Fibroblast of gingiva (primary cell): ENCODE results near the gene PACC1.

Source experiments
- DNase-seq: peaks from one replicate; pipeline ENCODE4 v3.0.0-alpha.2; 2011; ENCODE audit warnings: low read depth

PACC1 gene

DNA sequence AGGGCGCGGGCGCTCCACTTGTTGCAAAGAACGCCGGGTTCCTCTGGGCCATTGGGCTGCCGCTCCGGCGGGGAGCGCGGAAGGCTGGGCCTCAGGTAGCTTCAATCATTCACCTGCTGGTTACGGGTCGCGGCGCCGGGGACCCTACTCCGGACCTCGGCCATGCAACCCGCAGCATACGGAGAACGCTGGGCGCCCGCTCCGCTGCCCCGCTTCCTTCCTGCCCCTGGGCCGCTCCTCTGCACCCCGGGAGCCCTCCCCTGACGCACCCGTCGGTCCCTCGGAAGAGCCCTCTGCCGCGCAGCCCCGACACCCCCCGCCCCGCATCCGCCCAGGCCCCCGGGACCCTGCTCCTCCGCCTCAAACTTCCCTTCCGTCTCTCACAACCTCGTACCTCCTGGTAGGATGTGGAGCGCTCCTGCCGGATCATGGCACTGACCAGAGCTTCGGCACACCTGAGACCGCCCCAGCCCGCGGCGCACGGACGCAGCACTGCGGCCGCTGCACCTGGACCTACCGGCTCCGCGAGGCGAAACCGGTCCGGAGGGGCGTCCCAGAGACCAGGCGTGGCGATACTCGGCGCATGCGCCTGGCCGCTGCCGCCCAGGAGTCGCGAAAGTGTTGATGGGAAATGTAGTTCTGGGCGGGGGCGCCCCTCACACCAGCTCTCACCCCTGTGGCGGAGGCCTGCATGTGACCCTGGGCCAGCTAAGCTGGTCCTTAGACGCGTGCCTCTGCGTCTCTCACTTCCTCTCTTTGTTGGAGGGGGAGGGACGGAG, at the start of gene PACC1:
Gene PACC1 (minus strand): TSS at position 559 of the 779 bp plus-strand sequence. CDS start 129 bp downstream, at position 430.
- DNase-seq = peak; percentile 72

DNA sequence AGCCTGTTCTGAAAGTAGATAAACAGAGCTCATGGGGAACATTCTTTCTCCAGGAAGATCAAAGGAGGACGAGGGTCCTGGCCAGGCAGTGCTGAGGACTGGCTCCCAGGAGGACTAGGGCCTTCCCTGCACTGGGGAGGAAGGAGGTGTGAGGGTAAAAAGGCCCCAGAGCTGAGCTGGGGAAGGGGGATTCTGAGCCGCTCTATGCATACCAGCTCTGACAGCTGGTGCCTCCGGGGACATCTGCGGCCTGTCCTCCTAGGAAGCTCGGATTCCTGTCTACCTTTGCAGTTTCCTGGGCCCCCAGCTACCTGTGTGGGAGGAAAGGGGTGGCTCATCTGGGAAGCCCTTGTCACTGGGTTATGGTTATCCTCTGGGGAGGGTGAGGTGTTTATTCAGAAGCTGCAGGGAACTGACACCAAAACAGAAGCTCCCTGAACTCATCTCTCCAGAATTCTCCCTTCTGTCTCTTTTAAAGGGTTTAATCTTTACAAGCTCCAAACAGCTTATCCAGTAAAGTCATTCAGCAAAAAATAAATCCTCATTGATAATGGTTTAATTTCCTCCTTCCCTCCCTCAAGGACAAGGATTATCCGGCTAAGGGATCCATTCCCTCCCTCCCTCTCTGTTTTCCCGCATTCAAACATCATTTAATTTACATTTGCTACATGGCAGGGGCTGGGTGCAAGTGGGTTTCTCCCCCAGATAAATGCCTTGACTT, 49.0 kb upstream of the PACC1 start:
- DNase-seq = no peak

DNA sequence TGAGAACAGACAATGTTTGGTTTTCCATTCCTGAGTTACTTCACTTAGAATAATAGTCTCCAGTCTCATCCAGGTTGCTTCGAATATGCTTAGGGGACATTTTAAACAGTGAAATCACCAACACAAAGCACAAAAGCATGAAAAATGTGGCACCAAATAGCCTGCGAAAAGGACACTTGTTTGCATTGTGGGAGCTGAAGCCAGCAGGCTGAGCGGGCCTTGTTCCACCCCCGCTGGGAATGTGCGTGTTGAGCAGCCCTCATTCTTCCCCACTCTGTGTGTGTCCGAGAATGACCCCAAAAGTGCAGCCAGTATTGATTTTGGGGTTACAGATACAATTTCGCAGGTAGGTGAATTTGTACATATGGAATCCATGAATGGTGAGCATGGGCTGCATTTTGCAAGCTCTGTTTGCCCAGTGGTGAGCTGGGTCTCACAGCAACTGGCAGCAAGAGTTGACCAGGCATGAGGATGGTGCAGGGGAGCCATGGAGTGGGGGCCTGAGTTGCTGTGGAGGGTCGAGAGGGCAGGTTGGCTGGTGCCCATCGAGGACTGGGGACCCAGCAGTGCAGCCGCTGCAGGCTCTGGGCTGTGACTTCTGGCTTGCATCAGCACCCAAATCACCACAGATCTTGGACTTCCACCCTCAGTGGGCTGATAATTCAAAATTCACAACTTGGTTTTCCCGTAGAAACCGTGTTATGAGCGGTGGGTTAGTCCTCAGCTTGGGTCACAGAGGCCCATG, 47.4 kb upstream of the PACC1 start:
- no peak for DNase-seq

DNA sequence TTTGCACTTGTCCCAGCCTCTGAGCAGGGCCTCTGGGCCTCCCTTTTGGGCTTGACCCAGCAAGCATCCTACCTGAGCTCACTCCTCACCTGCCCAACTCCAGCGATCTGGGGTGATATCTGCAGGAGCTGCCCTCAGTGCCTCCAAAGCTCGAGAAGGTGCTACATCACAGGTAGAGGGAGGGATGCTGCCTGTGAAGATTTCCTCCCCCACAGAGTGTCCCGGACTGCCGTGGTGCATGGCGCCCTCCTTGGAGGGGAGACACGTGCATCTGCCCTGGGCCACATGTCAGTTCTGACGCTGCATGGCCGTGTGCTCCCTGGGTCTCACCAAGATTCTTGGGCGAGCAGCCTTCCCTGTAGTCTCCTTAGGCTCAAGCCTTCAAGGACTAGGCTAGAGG, 45.7 kb upstream of the PACC1 start:
- DNase-seq = no peak

DNA sequence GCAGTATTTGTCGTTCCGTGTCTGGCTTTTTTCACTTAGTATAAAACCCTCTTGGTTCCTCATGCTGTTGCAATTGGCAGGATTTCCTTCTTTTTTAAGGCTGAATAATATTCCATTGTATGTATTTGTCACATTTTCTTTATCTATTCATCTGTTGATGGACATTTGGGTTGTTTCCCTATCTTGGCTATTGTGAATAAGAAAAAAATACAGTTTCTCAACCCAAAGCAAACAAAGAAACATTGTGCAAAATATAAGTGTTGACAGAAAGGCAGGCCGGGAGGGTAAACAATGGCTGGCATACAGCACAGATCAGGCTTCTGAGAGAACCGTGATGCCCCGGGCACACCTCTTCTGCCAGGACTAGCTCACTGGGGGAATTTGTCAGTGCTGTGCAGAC, 45.0 kb upstream of the PACC1 start:
- DNase-seq = no peak

DNA sequence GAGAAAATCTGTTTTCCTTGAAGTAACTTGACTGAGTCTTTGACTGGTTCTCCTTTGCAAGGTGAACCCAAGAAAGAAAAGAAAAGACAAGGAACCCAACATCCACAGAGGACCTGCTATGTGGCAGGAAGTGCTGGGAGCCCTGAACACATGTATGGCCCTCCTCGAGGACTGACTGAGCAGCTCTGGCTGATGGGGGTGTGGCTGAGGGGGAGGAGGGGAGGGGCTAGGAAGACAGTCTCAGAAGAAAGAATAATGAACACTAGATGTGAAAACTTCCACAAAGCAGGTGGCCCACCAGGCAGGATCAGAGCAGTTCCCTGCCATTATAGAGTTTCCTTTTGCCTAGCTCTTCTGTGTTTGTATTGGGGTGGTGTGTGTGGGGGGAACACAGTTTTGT, 44.1 kb upstream of the PACC1 start:
- DNase-seq = no peak

DNA sequence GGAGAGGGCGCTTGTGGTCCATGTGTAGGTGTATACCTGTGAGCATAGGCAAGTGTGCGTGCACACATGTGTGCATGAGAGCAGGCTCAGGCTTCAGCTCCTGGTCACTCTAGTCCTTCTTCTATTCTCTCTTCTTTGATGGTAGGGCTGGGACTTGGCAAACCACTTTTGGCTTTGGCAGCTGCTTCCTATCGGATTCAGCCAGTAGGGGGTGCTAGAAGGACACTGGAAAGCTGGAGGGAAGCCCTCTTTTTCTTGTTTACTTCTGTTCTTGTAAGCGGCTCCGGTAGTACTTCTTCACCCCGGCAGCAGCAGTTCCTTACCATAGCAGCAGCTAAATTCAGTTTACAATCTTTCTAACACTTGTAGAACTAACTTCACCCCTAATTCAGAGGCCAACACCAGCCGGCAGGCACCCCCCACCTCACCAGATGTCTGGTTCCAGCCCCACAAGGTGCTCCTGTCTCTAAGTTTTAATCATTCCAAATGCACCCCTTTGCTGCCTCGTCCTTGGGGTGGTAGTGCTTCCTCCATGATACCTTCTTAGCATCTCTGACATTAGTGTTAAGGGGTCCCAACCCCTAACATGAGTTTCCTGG, 43.2 kb upstream of the PACC1 start:
- DNase-seq = peak; percentile 14

DNA sequence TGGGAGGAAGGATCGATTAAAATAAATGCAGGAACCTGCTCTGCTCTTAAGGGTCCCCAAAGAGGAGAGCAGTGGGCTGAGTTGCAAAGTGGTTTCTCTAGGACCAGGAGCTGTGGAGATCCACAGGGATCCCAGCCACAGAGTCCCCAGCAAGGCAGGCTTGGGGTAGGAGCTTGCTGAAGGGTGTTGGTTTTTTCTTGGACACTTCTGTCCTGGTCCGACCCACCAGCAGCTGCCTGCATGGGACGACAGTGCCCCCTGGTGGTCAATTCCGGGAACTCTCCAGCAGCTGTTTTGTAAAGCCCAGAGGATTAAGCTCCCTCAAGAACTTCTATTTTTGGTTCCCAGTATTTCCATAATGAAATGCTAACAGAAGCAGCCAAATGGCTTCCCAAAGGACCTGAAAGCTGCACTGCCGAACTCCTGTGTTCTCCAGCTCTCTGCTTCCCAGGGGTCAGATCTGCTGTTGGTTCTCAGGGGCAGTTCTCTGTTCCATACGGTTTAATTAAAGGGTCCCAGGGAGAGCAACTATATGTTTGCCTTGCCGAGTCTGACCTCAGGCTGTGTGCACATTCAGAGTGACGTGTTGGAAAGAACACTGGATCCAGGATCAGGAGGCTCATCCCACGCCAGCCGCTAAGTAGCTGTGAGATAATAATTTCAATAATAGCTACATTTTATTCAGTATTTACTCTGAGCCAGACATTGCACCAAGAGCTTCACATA, 41.3 kb upstream of the PACC1 start:
- peak; percentile 78 for DNase-seq

DNA sequence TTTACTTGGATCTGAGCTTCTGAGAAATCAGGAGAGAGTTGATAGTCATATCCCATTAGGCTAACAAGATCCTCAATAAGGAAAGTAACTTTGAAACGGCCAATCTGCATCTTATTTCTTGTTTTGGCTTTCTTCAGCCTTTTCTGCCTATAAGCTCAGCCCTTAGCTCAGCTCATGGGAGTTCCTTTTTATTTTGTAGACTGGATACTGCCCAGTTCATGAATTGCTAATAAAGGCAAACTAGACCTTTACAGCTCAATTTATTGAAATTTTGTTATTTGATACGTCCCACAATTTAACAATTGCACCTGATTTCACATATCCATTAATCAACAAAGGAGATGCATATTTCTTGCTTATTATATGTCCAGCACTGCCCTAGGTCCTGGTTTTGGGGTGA, 40.7 kb upstream of the PACC1 start:
- DNase-seq = no peak

DNA sequence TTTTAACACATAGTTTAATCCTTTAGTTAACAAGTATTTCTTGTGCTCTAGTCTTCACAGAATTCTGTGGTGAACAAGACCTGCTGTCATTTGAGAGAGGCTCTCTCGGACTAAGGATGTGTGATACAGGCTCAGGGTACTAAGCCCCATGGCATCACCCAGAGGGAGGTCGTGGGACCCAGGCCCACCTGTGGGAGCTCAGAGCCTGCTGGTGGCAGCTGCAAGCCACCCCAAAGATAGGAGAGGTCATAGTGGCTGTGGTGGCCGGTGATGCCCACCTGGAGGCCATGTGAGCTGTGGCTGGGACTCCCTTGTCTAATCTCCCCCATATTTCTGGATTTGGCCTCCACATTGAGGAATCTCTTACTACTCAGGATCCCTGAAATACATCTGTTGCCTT, 40.1 kb upstream of the PACC1 start:
- DNase-seq = no peak

DNA sequence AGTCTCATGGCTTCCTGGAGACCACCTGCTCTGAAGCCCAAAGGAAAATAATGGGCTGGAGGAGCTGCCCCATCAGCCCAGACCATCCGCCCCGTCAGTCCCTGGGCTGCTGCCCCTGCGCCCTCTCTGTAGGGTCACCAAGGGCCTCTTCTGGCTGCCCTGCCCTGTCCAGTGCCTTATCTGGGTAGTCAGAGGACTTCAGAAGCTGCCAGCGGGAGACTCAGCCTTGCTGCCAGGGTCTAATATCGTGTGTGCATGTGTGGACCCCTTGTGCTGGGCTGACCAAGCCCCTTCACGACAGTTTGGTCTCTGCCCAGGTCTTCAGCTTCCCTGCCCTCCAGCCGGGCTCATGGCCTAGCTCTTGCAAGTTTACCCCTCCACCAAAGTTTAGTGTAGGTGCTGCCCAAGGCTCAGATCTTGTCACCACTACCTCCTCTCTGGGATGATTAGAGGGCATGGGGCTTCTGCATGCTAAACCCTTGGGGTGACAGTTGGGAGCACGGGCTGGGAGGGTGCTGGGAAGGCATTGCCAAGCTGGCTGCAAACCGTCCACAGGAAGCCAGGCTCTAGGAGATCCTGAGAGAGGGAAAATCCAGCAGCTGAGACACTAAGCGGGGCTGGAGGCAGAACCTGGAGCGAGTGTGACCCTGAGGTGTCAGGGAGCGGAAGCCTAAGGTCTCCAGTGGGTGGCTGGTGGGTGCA, 38.6 kb upstream of the PACC1 start:
- DNase-seq = no peak

DNA sequence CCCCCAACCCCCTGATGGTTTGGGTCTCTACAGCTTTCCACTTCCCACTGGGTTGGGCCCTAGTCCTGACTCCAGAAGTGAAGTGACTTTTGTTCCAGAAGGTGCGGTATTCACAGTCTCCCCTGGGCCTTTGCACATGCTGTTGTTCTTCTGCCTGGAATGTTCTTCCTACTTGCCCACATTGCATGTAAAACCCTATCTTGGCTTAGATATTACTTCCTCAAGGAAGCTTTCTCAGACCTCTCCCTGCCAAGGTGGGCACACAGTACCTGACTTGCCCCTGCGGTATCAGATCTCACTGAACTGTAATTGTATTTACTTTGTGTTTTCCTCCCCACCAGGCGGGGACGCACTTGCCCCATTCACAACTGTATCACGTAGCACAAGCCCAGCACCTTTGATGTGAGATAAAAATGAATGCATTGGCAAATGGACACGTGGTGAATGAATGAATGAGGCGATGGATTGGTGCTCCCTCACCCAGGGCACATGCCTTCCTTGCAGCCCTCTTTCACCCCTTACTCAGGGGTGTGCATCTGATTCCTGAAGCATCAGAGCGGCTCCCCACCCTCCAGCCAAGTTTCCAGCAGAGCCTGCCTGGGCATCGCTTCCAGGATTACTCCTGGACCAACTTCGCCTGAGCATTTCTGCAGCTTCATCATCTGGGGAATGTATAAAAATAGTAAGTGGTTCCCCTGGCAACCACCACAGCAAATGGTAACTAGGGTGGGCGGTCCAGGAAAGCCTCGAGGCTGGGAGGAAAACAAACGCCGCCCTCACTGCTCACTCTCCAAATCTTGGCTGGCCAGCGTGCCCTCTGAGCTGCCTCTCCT, 37.9 kb upstream of the PACC1 start:
- peak; percentile 68 for DNase-seq

DNA sequence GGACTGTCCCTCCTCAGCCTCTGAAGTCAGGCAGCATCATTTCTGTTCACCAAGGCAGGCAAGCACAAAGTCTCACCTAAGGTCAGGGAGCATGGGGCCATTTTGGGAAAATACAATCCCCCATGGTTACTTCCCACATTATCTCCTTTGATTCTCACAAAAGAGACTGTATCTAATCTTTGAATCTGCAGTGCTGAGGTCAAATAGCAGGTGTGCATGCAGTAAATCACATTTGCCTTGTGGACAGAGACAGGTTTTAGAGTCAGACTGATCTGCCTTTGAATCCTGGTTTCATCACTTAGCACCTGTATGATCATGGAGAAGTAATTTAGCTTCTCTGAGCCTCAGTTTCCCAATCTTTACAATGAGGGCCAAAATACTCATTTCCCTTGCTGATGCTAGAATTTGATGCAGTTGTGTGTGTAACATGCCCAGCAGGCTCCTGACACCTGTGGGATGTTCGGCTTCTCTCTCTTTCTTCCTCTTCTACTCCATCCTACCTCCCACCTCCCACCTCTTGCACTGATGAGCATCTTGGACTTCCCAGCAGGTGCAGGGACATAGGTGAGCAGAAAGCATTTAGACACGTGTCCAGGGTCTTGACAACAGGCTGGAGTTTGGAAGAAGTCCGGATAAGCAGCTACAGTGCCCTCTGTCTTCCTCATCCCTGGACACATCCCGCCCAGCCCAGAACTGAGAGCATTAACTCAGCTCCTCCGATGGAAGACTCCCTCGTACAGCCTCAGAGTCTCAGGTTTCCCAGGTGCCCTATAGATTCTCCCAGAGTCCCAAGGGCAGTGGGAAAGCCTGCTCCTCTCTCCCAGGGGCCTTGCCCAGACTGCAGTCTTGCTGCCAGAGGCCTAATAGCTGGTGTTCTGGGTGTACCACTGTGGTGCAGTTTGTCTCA, 37.0 kb upstream of the PACC1 start:
- no peak for DNase-seq

DNA sequence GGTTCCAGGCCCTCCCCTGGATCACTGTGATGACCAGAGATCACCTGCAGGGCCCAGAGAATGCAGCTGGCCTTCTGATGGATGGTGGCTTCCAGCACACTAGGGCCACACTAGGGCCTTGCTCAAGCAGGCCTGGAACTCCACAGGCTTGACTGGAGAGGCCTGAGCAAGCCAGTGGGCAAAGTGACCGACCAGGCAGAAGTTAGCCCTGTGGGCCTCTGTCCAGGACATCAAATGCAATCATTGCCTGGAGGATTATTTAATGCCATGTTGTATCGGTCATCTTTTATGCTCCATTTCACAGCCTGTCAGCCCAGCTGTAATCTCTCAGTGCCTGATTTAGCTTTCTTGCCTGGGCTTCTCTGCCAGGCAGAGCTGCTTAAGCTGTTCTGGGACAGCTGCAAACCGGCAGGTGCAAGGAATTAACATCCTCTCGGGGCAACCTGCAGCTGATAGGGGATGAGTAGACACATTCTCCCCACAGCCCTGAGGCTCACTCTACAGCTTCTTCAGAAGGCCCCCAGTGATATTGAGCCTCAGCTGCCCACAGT, 35.7 kb upstream of the PACC1 start:
- peak; percentile 67 for DNase-seq

DNA sequence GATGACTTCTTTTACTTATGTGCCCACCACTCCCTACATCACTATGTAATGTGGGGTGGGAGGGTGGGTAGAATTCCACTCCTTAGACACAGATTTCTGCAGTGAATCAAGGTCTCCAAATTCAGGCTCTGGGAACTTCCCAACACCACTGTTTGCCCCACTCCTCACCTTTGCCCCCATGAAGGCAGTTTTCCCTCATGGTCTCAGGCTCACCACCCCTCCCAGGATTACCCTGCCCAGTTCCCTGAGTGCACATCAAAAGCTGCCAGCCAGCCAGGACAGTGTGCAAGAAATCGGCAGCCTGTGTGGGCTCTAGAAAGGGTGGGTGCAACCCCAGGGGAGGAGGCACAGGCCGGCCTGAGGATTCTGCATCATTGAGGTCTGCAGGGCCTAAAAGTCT, 32.8 kb upstream of the PACC1 start:
- no peak for DNase-seq

DNA sequence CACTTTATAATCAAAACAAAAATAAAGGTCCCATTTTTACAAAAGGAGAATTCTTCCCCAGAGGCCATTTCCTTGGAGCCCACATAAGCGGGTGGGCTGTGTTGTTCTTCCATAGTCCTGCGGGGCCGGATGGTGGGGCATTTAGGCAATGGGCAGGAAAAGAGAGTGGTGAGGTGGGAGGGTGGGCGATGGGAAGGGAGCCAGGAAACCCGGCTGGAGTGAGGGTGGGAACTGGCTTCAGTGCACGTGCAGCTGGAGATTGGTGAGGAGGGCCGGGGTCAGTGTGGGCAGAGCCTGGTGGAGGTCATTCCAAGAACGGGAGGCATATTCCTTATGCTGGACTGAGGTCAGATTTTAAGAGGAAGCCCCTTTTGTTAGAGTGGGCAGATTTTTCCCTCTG, 31.6 kb upstream of the PACC1 start:
- DNase-seq = no peak

DNA sequence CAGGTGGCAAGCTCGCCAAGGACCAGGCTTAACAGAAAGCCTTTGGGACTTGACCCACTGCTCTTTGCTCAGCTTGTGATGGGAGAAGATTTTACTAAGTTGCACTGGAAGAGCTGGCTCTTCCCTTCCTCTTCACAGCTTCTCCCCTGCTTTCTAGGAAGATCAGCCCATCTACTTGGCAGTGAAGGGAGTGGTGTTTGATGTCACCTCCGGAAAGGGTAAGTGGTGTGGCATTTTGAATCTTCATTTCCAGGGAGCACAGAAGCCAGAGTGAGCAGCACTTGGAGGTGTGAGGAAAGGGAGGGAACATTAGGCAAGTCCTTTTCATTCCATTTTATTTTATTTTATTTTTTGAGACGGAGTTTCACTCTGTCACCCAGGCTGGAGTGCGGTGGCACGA, 27.7 kb upstream of the PACC1 start:
- no peak for DNase-seq

DNA sequence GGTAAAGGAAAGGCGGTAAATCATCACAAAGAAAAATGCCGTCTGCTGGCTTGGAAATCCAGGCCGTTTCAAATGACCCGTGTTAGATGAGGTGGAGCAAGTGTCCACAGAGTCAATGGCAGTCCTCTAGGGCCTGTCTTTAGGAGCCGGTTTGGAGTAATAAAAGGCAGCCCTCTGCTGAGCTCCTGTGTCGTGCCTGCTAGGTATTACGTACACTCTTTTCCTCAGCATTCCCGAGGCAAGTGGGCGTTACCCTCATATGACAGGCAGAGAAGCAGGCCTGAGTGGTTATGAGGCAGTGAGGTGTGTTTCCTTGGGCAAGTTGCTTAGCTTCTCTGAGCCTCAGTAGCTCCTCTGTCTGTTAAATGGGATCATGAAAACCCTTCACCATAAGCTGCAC, 25.7 kb upstream of the PACC1 start:
- no peak for DNase-seq

DNA sequence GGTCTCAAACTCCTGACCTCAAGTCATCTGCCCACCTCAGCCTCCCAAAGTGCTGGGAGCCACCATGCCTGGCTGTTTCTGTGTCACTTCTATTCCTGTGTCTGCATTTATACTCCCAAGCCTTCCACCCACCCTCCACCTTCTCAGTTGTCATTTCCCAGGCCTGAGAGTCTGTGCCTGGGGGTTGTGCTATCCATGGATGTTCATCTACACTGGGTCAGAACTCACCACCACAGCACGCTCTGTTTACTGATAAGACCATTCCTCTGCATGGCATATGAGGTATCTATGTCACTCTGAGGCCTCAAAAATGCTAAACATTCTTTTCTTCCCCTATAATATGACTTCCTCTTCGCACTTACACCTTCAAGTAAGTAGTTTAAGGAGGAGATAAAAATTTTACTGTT, 24.1 kb upstream of the PACC1 start:
- no peak for DNase-seq
